WTC11 (cell line): ENCODE data around the gene RRP36. TPM values are rescaled to one million over a fixed set of nuclear protein-coding genes. Genes with fewer than 3 reads are reported as not detected.

Experiments used
- ATAC-seq: fragments of 200-7000 bp; cut with Tn5 transposase; 2 replicates; pipeline ENCODE4 v1.10.0; 2021; ENCODE audit warnings: mild to moderate bottlenecking, moderate library complexity
- CTCF ChIA-PET: fragments of 300-600 bp; sonication (Branson Sonifier 250); formaldehyde crosslinking; loops from one replicate; lab custom pipeline; 2021; ENCODE audit warnings: antibody characterized with exemption; lab: Charles Lee
- POLR2A ChIA-PET: fragments of 350-600 bp; sonication (Branson Sonifier 250); formaldehyde crosslinking; loops from one replicate; lab custom pipeline; 2021; ENCODE audit warnings: antibody characterized with exemption; lab: Charles Lee
- DNase-seq: peaks from one replicate; pipeline ENCODE4 v3.0.0; 2021; ENCODE audit warnings: low spot score
- H3K27ac Mint-ChIP-seq: 2 replicates; pipeline ENCODE4 v1.8.0; 2021; ENCODE audit warnings: mixed read lengths
- H3K27me3 Mint-ChIP-seq: 2 replicates; pipeline ENCODE4 v1.8.0; 2021; ENCODE audit warnings: low read depth, mild to moderate bottlenecking, moderate library complexity, mixed read lengths
- H3K36me3 Mint-ChIP-seq: 2 replicates; pipeline ENCODE4 v1.8.0; 2021; ENCODE audit warnings: mixed read lengths
- H3K4me1 Mint-ChIP-seq: 2 replicates; pipeline ENCODE4 v1.8.0; 2022; ENCODE audit warnings: mixed read lengths
- H3K4me3 Mint-ChIP-seq: 2 replicates; pipeline ENCODE4 v1.8.0; 2021; ENCODE audit warnings: mild to moderate bottlenecking, moderate library complexity, mixed read lengths
- H3K9me3 Mint-ChIP-seq: 2 replicates; pipeline ENCODE4 v1.8.0; 2021; ENCODE audit warnings: mixed read lengths
- ATF1 ChIP-seq: sonication (generic); formaldehyde crosslinking; IDR thresholded peaks from 2 replicates; pipeline ENCODE4 v1.8.1; 2023; ENCODE audit warnings: mild to moderate bottlenecking, moderate library complexity, missing genetic modification reagents
- ESRRA ChIP-seq: sonication (generic); formaldehyde crosslinking; IDR thresholded peaks from 2 replicates; pipeline ENCODE4 v1.8.1; 2022; ENCODE audit warnings: mild to moderate bottlenecking, missing genetic modification reagents, borderline replicate concordance
- GRHL2 ChIP-seq: fragments of 250-450 bp; sonication (Bioruptor Pico); IDR thresholded peaks from 2 replicates; pipeline ENCODE4 v1.8.0; 2022; ENCODE audit warnings: mild to moderate bottlenecking, moderate library complexity; ENCODE audit not compliant: insufficient replicate concordance, severe bottlenecking
- GTF2I ChIP-seq: fragments of 250-450 bp; sonication (Bioruptor Pico); conservative IDR thresholded peaks from 2 replicates; pipeline ENCODE4 v1.4.0; 2021; ENCODE audit warnings: mild to moderate bottlenecking
- JAZF1 ChIP-seq: fragments of 250-450 bp; sonication (Bioruptor Pico); IDR thresholded peaks from 2 replicates; pipeline ENCODE4 v1.9.0; 2021; ENCODE audit warnings: moderate library complexity, mild to moderate bottlenecking, inconsistent platforms
- JUN ChIP-seq: sonication (generic); formaldehyde crosslinking; IDR thresholded peaks from 2 replicates; pipeline ENCODE4 v1.8.0; 2023; ENCODE audit warnings: mild to moderate bottlenecking, missing genetic modification reagents
- NR1H2 ChIP-seq: sonication (generic); formaldehyde crosslinking; IDR thresholded peaks from 2 replicates; pipeline ENCODE4 v1.9.0; 2021; ENCODE audit warnings: mild to moderate bottlenecking, moderate library complexity, missing genetic modification reagents
- OVOL2 ChIP-seq: fragments of 250-450 bp; sonication (Bioruptor Pico); IDR thresholded peaks from 2 replicates; pipeline ENCODE4 v1.9.0; 2021; ENCODE audit warnings: mild to moderate bottlenecking, borderline replicate concordance
- RORB ChIP-seq: fragments of 250-450 bp; sonication (Bioruptor Pico); IDR thresholded peaks from 2 replicates; pipeline ENCODE4 v1.9.0; 2021; ENCODE audit warnings: mild to moderate bottlenecking
- TEAD4 ChIP-seq: sonication (generic); formaldehyde crosslinking; IDR thresholded peaks from 2 replicates; pipeline ENCODE4 v1.8.0; 2022; ENCODE audit warnings: mild to moderate bottlenecking, missing genetic modification reagents
- ZBTB21 ChIP-seq: sonication (generic); formaldehyde crosslinking; IDR thresholded peaks from 2 replicates; pipeline ENCODE4 v1.8.1; 2023; ENCODE audit warnings: mild to moderate bottlenecking, missing genetic modification reagents, borderline replicate concordance
- ZNF317 ChIP-seq: sonication (generic); formaldehyde crosslinking; IDR thresholded peaks from 2 replicates; pipeline ENCODE4 v1.8.1; 2023; ENCODE audit warnings: low read depth, mild to moderate bottlenecking, moderate library complexity, missing genetic modification reagents, borderline replicate concordance
- total RNA-seq: library from RNA; stranded (reverse); gene quantifications from 3 replicates; pipeline ENCODE4 v1.2.3, GENCODE V29; 2021
- TF ChIP-seq, protein P1 (sequence below): fragments of 250-450 bp; sonication (Bioruptor Pico); IDR thresholded peaks from 2 replicates; pipeline ENCODE4 v2.1.2; 2022; ENCODE audit warnings: mild to moderate bottlenecking, moderate library complexity
- TF ChIP-seq, protein P2 (sequence below): sonication (generic); formaldehyde crosslinking; IDR thresholded peaks from 2 replicates; pipeline ENCODE4 v1.8.1; 2022; ENCODE audit warnings: mild to moderate bottlenecking, moderate library complexity, missing genetic modification reagents
- TF ChIP-seq, protein P3 (sequence below): sonication (generic); formaldehyde crosslinking; IDR thresholded peaks from 2 replicates; pipeline ENCODE4 v1.8.0; 2022; ENCODE audit warnings: mild to moderate bottlenecking, missing genetic modification reagents
- TF ChIP-seq, protein P4 (sequence below): sonication (generic); formaldehyde crosslinking; IDR thresholded peaks from 2 replicates; pipeline ENCODE4 v1.8.0; 2022; ENCODE audit warnings: mild to moderate bottlenecking, missing genetic modification reagents
- TF ChIP-seq, protein P5 (sequence below): sonication (generic); formaldehyde crosslinking; IDR thresholded peaks from 2 replicates; pipeline ENCODE4 v1.8.1; 2023; ENCODE audit warnings: mild to moderate bottlenecking, missing genetic modification reagents, borderline replicate concordance
- TF ChIP-seq, protein P6 (sequence below): sonication (generic); formaldehyde crosslinking; IDR thresholded peaks from 2 replicates; pipeline ENCODE4 v1.8.1; 2023; ENCODE audit warnings: mild to moderate bottlenecking, missing genetic modification reagents
- TF ChIP-seq, protein P7 (sequence below): sonication (generic); formaldehyde crosslinking; conservative IDR thresholded peaks from 2 replicates; pipeline ENCODE4 v1.8.1; 2023; ENCODE audit warnings: mild to moderate bottlenecking, low read depth, missing genetic modification reagents, moderate library complexity
- TF ChIP-seq, protein P8 (sequence below): sonication (generic); formaldehyde crosslinking; IDR thresholded peaks from 2 replicates; pipeline ENCODE4 v1.8.0; 2022; ENCODE audit warnings: mild to moderate bottlenecking, missing genetic modification reagents

The RRP36 gene
- total RNA-seq, 1 experiment from 2014 or later = 81.0 TPM

DNA sequence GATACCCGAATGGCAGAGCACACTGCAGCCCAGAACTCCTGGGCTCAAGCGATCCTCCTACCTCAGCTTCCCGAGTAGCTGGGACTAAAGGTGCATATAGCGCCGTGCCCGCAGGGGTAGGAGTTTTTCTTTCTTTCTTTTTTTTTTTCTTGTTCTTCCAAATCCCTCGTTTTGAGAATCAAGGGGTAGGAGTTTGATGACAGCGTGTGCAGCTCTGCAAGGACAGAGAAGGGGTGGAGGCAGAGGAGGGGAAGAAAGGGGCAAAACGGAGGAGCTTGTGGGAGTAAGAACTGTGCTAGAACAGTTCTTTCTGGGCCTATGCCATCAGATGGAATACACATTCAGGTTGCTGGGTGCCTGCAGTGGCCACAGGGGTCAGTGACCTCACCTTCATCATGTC is 15.3 kb downstream of the RRP36 start:
- ChIA-PET CTCF (no interaction called here), POLR2A (no interaction called here)
- TF ChIP-seq OVOL2 (no peak), GRHL2 (CRISPR knock-in tag) (no peak), NR1H2 (CRISPR knock-in tag) (no peak), ZNF317 (CRISPR knock-in tag) (no peak)
- TF ChIP-seq, protein P1, sequence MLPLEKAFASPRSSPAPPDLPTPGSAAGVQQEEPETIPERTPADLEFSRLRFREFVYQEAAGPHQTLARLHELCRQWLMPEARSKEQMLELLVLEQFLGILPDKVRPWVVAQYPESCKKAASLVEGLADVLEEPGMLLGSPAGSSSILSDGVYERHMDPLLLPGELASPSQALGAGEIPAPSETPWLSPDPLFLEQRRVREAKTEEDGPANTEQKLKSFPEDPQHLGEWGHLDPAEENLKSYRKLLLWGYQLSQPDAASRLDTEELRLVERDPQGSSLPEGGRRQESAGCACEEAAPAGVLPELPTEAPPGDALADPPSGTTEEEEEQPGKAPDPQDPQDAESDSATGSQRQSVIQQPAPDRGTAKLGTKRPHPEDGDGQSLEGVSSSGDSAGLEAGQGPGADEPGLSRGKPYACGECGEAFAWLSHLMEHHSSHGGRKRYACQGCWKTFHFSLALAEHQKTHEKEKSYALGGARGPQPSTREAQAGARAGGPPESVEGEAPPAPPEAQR (CRISPR knock-in tag) = no peak
- TF ChIP-seq, protein P2, sequence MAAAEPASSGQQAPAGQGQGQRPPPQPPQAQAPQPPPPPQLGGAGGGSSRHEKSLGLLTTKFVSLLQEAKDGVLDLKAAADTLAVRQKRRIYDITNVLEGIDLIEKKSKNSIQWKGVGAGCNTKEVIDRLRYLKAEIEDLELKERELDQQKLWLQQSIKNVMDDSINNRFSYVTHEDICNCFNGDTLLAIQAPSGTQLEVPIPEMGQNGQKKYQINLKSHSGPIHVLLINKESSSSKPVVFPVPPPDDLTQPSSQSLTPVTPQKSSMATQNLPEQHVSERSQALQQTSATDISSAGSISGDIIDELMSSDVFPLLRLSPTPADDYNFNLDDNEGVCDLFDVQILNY (CRISPR knock-in tag) = no peak
- TF ChIP-seq, protein P3, sequence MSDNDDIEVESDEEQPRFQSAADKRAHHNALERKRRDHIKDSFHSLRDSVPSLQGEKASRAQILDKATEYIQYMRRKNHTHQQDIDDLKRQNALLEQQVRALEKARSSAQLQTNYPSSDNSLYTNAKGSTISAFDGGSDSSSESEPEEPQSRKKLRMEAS (CRISPR knock-in tag) = no peak
- TF ChIP-seq, protein P4, sequence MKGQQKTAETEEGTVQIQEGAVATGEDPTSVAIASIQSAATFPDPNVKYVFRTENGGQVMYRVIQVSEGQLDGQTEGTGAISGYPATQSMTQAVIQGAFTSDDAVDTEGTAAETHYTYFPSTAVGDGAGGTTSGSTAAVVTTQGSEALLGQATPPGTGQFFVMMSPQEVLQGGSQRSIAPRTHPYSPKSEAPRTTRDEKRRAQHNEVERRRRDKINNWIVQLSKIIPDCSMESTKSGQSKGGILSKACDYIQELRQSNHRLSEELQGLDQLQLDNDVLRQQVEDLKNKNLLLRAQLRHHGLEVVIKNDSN = no peak
- TF ChIP-seq, protein P5, sequence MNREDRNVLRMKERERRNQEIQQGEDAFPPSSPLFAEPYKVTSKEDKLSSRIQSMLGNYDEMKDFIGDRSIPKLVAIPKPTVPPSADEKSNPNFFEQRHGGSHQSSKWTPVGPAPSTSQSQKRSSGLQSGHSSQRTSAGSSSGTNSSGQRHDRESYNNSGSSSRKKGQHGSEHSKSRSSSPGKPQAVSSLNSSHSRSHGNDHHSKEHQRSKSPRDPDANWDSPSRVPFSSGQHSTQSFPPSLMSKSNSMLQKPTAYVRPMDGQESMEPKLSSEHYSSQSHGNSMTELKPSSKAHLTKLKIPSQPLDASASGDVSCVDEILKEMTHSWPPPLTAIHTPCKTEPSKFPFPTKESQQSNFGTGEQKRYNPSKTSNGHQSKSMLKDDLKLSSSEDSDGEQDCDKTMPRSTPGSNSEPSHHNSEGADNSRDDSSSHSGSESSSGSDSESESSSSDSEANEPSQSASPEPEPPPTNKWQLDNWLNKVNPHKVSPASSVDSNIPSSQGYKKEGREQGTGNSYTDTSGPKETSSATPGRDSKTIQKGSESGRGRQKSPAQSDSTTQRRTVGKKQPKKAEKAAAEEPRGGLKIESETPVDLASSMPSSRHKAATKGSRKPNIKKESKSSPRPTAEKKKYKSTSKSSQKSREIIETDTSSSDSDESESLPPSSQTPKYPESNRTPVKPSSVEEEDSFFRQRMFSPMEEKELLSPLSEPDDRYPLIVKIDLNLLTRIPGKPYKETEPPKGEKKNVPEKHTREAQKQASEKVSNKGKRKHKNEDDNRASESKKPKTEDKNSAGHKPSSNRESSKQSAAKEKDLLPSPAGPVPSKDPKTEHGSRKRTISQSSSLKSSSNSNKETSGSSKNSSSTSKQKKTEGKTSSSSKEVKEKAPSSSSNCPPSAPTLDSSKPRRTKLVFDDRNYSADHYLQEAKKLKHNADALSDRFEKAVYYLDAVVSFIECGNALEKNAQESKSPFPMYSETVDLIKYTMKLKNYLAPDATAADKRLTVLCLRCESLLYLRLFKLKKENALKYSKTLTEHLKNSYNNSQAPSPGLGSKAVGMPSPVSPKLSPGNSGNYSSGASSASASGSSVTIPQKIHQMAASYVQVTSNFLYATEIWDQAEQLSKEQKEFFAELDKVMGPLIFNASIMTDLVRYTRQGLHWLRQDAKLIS (CRISPR knock-in tag) = no peak
- Mint-ChIP-seq H3K27ac (no peak overlapping the region), H3K27me3 (no peaks in the 10 kb centered on the region), H3K4me1 (no peaks in the 10 kb centered on the region), H3K4me3 (no peak overlapping the region), H3K36me3 (peaks cover 45% of the 10 kb centered on the region), H3K9me3 (no peaks in the 10 kb centered on the region)
- ATAC-seq = no peak
- DNase-seq = no peak

DNA sequence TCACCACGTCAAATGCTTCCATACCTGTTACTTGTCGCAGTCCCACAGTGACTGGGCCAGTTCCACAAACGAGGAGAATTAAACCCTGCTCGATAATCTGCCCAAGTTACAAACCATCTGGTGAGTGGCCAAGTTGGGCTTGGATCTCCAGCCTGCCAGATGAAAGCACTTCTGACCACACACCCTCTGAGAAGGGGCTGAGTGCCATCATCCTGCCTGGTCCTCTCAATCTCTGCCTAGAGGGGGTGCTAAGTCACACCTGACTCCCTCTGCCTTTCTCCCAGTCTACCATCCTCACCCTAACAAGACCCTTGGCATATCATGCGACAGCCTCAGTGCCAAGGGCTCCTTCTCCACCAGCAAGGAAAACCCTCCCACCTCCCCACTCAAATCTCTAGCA is 15.8 kb downstream of the RRP36 start:
- ATAC-seq (peak; percentile 65; the same call in 1 of the 2 replicates), DNase-seq (no peak)
- Mint-ChIP-seq H3K4me1 (no peaks in the 10 kb centered on the region), H3K27me3 (no peaks in the 10 kb centered on the region), H3K9me3 (no peaks in the 10 kb centered on the region), H3K27ac (no peak overlapping the region), H3K36me3 (peaks cover 44% of the 10 kb centered on the region), H3K4me3 (no peak overlapping the region)
- CTCF ChIA-PET = interaction anchor here (0.5 kb wide), 1 partner anchor 155 kb away, joined by 4 read pairs; no protein-coding TSS in a partner anchor
- POLR2A ChIA-PET = no interaction called here
- TF ChIP-seq JAZF1 (CRISPR knock-in tag) = no peak
- TF ChIP-seq JUN = no peak
- TF ChIP-seq RORB = no peak
- TF ChIP-seq ATF1 (CRISPR knock-in tag) = no peak
- TF ChIP-seq ZBTB21 (CRISPR knock-in tag) = no peak
- TF ChIP-seq, protein P6, sequence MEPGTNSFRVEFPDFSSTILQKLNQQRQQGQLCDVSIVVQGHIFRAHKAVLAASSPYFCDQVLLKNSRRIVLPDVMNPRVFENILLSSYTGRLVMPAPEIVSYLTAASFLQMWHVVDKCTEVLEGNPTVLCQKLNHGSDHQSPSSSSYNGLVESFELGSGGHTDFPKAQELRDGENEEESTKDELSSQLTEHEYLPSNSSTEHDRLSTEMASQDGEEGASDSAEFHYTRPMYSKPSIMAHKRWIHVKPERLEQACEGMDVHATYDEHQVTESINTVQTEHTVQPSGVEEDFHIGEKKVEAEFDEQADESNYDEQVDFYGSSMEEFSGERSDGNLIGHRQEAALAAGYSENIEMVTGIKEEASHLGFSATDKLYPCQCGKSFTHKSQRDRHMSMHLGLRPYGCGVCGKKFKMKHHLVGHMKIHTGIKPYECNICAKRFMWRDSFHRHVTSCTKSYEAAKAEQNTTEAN (CRISPR knock-in tag) = no peak
- TF ChIP-seq GTF2I (CRISPR knock-in tag) = no peak
- no peak for TF ChIP-seq TEAD4 (CRISPR knock-in tag)
- TF ChIP-seq, protein P7, sequence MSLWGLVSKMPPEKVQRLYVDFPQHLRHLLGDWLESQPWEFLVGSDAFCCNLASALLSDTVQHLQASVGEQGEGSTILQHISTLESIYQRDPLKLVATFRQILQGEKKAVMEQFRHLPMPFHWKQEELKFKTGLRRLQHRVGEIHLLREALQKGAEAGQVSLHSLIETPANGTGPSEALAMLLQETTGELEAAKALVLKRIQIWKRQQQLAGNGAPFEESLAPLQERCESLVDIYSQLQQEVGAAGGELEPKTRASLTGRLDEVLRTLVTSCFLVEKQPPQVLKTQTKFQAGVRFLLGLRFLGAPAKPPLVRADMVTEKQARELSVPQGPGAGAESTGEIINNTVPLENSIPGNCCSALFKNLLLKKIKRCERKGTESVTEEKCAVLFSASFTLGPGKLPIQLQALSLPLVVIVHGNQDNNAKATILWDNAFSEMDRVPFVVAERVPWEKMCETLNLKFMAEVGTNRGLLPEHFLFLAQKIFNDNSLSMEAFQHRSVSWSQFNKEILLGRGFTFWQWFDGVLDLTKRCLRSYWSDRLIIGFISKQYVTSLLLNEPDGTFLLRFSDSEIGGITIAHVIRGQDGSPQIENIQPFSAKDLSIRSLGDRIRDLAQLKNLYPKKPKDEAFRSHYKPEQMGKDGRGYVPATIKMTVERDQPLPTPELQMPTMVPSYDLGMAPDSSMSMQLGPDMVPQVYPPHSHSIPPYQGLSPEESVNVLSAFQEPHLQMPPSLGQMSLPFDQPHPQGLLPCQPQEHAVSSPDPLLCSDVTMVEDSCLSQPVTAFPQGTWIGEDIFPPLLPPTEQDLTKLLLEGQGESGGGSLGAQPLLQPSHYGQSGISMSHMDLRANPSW (CRISPR knock-in tag) = no peak
- TF ChIP-seq ESRRA (CRISPR knock-in tag) = no peak
- TF ChIP-seq, protein P8, sequence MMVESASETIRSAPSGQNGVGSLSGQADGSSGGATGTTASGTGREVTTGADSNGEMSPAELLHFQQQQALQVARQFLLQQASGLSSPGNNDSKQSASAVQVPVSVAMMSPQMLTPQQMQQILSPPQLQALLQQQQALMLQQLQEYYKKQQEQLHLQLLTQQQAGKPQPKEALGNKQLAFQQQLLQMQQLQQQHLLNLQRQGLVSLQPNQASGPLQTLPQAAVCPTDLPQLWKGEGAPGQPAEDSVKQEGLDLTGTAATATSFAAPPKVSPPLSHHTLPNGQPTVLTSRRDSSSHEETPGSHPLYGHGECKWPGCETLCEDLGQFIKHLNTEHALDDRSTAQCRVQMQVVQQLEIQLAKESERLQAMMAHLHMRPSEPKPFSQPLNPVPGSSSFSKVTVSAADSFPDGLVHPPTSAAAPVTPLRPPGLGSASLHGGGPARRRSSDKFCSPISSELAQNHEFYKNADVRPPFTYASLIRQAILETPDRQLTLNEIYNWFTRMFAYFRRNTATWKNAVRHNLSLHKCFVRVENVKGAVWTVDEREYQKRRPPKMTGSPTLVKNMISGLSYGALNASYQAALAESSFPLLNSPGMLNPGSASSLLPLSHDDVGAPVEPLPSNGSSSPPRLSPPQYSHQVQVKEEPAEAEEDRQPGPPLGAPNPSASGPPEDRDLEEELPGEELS = no peak
